GM12874 (cell line): ENCODE data around the gene WDR44.

ENCODE experiments used
- TF ChIP-seq, protein P1 (sequence below): IDR thresholded peaks from 2 replicates; pipeline ENCODE4 v1.5.1; 2011; ENCODE audit warnings: low read depth, mild to moderate bottlenecking, control low read depth, low read length, moderate library complexity; ENCODE audit not compliant: insufficient read depth

The WDR44 gene

DNA sequence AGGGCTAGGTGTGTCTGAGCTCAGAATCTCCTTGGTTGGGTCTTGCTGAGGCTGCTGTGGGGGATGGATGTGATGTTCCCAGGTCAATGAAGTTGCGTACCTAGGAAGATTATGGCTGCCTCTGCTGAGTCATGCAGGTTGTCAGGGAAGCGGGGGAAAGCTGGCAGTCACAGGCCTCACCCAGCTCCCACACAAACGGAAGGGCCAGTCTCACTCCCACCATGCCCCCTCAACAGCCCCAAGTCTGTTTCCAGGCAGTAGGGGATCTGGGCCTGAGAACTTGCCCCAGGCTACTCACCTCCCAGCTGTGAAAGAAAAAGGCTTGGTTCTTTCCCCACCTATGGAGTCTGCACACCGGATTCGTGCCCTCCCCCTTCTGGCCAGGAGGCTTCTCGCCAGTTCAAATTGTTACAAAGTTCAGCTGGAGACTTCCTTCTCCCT is 72.9 kb downstream of the WDR44 start:
- TF ChIP-seq, protein P1, sequence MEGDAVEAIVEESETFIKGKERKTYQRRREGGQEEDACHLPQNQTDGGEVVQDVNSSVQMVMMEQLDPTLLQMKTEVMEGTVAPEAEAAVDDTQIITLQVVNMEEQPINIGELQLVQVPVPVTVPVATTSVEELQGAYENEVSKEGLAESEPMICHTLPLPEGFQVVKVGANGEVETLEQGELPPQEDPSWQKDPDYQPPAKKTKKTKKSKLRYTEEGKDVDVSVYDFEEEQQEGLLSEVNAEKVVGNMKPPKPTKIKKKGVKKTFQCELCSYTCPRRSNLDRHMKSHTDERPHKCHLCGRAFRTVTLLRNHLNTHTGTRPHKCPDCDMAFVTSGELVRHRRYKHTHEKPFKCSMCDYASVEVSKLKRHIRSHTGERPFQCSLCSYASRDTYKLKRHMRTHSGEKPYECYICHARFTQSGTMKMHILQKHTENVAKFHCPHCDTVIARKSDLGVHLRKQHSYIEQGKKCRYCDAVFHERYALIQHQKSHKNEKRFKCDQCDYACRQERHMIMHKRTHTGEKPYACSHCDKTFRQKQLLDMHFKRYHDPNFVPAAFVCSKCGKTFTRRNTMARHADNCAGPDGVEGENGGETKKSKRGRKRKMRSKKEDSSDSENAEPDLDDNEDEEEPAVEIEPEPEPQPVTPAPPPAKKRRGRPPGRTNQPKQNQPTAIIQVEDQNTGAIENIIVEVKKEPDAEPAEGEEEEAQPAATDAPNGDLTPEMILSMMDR, result no peak

DNA sequence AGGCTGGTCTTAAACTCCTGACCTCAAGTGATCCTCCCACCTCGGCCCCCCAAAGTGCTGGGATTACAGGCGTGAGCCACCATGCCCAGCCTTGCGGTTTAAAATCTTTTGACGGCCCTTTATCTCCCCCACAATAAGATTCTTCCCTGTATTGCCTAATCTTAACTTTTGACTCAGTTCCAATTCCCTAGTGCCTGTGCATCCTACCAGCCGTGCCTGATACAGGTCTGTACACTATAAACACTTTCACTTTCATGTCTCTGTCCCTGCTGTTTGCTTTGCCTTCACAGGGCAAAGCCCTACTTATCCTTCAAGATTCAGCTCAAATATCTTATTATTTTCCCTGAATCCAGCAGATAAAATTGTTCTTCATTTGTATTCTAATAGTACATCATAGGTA is 74.6 kb downstream of the WDR44 start:
- TF ChIP-seq, protein P1, result no peak

DNA sequence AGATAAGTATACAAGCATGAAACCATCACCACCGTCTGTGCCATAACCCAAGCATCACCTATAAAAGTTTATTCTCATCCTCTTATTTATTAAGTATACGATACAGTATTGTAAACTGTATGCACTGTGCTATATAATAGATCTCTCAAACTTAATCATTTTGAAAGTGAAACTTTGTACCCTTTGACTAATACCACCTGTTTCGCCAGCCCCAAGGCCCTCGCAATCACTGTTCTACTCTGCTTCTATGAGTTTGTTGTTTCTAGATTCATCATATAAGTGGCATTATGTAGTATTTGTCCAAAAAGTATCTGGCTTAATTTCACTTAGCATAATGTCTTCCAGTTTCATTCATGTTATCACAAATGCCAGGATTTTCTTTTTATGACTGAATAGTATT is 77.7 kb downstream of the WDR44 start:
- TF ChIP-seq, protein P1, result no peak

DNA sequence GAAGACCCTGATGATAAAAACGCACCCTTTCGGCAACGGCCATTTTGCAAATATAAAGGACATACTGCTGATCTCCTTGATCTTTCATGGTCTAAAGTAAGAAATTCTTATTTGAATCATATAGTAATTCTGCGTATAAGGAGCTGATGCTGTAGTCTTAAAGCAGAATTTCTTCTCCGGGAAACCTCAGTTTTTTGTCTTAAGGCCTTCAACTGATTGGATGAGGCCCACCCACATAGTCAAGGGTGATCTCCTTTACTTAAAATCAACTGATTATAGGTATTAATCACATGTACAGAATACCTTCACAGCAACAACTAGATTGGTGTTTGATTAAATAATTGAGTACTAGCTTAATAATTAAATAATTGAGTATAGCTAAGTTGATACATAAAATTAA is 86.9 kb downstream of the WDR44 start:
- TF ChIP-seq, protein P1, result no peak

DNA sequence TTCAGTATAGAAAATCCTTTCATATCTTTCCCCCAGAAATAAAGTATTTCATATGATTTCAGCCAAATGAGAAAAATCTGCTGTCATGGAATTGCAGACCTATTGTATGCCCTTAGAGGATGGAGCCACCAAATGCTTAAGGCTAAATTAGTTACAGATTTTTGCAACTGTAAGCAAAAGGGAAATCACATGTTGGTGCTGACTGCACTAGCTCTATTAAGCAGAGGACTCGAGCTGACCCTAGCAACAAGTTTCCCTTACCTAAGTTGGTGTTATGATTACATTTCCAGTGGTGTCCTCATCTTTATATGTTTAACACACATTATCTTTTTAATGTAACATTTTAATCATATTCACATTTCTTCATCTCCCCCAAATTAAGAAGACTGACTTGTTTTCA is 91.4 kb downstream of the WDR44 start:
- TF ChIP-seq, protein P1, result no peak

DNA sequence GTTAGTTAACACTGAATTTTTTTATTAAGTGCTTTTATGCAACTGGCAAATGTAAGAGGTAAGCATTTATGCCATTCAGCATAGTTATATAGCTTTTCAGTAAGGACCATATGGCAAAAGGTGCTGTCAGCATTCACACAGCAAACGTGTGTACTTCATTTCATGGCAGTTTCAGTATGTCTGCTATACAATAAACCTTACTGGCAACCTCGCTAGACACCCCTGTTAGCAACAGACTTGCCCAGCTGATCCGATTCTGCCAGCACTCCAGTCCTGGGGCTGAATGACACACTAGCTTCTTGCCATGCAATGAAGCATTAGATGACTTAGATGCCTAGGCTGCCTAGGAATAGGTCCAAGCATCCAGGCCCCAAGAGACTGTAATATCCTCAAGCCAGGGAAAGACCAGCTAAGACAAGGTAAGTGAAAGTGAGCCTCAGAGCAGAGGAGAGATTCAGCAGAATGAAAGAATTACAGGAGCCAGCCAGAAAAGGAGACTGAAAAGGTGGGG is 102.4 kb downstream of the WDR44 start:
- TF ChIP-seq, protein P1, result no peak

DNA sequence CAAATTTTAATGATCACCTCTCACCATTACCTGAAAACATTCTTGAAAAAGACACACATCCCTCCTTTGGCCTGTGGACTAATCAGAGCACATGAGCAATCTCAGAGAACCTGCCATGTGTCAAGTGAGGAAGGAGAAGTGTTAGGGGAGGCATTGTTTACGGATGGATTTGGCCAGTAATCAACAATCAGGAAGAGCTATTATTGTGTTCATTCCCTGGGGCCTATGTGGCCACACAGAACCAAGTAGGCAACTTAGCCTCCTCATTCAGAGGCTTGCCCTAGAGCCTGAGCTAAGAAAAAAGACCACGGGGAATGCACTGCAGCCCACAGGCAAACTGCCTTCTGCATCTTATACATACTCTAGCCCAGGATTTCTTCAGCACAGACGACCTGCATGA is 109.1 kb downstream of the WDR44 start:
- TF ChIP-seq, protein P1, result no peak

DNA sequence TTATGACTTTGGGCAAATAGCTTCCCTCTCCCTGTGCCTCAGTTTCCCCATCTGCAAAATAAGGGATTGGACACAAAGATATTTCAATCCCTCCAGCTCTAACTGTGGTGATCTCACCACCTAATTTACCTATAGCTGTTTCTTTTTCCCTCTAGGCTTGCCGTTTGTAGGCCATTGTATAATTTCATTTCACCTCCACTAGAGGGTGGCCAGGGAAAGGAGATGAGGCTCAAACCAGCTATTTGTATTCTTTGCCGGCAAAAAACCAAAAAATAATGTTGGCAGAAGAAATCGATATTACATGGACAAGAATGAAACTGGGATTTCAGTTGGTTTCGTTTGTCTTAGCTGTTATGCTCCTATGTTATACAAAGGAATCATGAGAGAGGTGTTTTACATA is 113.6 kb downstream of the WDR44 start:
- TF ChIP-seq, protein P1, result peak; percentile 21; the same call in 1 of the 2 replicates
